Measurements from ENCODE around the gene GASK1A.

GRCh38 chr3:43025423-43025822 is 46.3 kb downstream of the GASK1A start:
- TF ChIP-seq CTCF (conservative IDR thresholded peaks at IDR 0.05), result no peak
- no peak for TF ChIP-seq EZH2 (IDR thresholded peaks at IDR 0.05; ENCODE audit: low read depth)

All from PC-9 (cell line).